ENCODE results near the gene ODAD4.
"Not testable (repeated sequence)": the region's sequence is repeated elsewhere in the genome, so short reads cannot be mapped to it uniquely, and the experiment has no call there.

ODAD4 gene

GRCh38 chr17:42002792-42003301 is 72.4 kb downstream of the ODAD4 start:
- H3K4me1 ChIP-seq (ENCODE audit: control insufficient read depth, insufficient read depth, low read length, unreplicated experiment) = peaks cover 32% of the 10 kb centered on the region
- H3K27me3 ChIP-seq (ENCODE audit: insufficient read depth, low read length) = no peaks in the 10 kb centered on the region
- H3K4me3 ChIP-seq (ENCODE audit: low read depth, low read length) = peak overlapping the region; percentile 15; the same call in 1 of the 2 replicates
- H3K27ac ChIP-seq (ENCODE audit: low read depth, low read length) = peak overlapping the region; percentile 9; the same call in 1 of the 2 replicates
- H3K36me3 ChIP-seq (ENCODE audit: insufficient read depth, low read length) = peaks cover 17% of the 10 kb centered on the region; the same call in 1 of the 2 replicates
- H3K79me2 ChIP-seq (ENCODE audit: control insufficient read depth, insufficient read depth, low read length, unreplicated experiment) = peaks cover 76% of the 10 kb centered on the region
- H2AFZ ChIP-seq (ENCODE audit: low read length, unreplicated experiment) = no peak overlapping the region

DNA sequence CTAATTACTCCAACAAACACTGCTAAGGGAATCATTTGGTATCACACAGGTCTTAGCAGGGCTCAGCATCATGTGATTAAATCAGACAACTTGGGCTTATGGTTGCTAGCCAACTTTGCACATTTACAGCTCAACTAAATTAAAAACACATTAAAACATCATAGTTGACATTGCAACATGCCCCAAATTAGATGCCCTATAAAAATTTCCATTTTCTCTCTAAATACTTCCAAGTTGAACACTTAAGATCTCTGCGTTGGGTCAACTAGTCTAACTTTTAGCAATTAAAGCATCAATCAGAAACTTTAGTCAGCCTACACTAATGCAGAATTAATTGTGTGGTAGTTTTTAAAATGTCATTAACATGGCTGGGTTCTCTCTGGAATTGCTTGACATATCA is 74.7 kb downstream of the ODAD4 start:
- H3K79me2 ChIP-seq (ENCODE audit: control insufficient read depth, insufficient read depth, low read length, unreplicated experiment) = peaks cover 91% of the 10 kb centered on the region
- peaks cover 14% of the 10 kb centered on the region; the same call in 1 of the 2 replicates for H3K36me3 ChIP-seq (ENCODE audit: insufficient read depth, low read length)
- H3K27me3 ChIP-seq (ENCODE audit: insufficient read depth, low read length) = no peaks in the 10 kb centered on the region
- H3K27ac ChIP-seq (ENCODE audit: low read depth, low read length) = no peak overlapping the region
- no peak overlapping the region for H2AFZ ChIP-seq (ENCODE audit: low read length, unreplicated experiment)
- peaks cover 43% of the 10 kb centered on the region for H3K4me1 ChIP-seq (ENCODE audit: control insufficient read depth, insufficient read depth, low read length, unreplicated experiment)
- H3K4me3 ChIP-seq (ENCODE audit: low read depth, low read length) = no peak overlapping the region

DNA sequence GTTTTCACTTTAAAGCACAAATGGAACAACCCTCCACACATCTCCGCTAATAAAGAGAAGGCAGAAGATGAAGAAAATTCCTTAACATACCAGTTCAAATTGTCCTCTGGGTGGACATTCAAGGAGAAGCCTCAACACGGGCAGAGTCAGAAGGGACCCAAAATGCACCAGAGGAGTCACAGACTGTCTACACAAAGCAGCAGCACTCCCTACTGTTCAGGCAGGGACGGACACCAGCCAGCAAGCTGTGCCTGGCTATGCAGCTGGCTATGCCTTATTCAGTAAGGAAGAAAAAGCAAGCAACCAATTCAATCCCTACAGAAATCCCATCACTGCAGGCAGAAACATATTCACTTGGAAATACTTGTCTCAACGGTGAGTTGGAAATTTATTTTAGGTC is 78.8 kb downstream of the ODAD4 start:
- Histone ChIP-seq H3K4me3 (ENCODE audit: low read depth, low read length) (no peak overlapping the region), H3K27ac (ENCODE audit: low read depth, low read length) (no peak overlapping the region; the same call in 1 of the 2 replicates), H3K36me3 (ENCODE audit: insufficient read depth, low read length) (peaks cover 3% of the 10 kb centered on the region; the same call in 1 of the 2 replicates), H3K79me2 (ENCODE audit: control insufficient read depth, insufficient read depth, low read length, unreplicated experiment) (peaks cover 90% of the 10 kb centered on the region), H3K4me1 (ENCODE audit: control insufficient read depth, insufficient read depth, low read length, unreplicated experiment) (peaks cover 44% of the 10 kb centered on the region), H2AFZ (ENCODE audit: low read length, unreplicated experiment) (no peak overlapping the region), H3K27me3 (ENCODE audit: insufficient read depth, low read length) (no peaks in the 10 kb centered on the region)

GRCh38 chr17:42010266-42010680 is 79.9 kb downstream of the ODAD4 start:
- peak overlapping the region; percentile 57 for H3K27ac ChIP-seq (ENCODE audit: low read depth, low read length)

GRCh38 chr17:42010898-42011516 is 80.6 kb downstream of the ODAD4 start:
- peaks cover 3% of the 10 kb centered on the region; the same call in 1 of the 2 replicates for H3K36me3 ChIP-seq (ENCODE audit: insufficient read depth, low read length)
- H3K27me3 ChIP-seq (ENCODE audit: insufficient read depth, low read length) = no peaks in the 10 kb centered on the region
- H3K27ac ChIP-seq (ENCODE audit: low read depth, low read length) = peak overlapping the region; percentile 57
- peak overlapping the region; percentile 49 for H3K4me3 ChIP-seq (ENCODE audit: low read depth, low read length)
- H3K4me1 ChIP-seq (ENCODE audit: control insufficient read depth, insufficient read depth, low read length, unreplicated experiment) = peaks cover 36% of the 10 kb centered on the region
- peaks cover 92% of the 10 kb centered on the region for H3K79me2 ChIP-seq (ENCODE audit: control insufficient read depth, insufficient read depth, low read length, unreplicated experiment)
- no peak overlapping the region for H2AFZ ChIP-seq (ENCODE audit: low read length, unreplicated experiment)

More at GRCh38 chr17:42010266-42010680, 79.9 kb downstream of the ODAD4 start:
- Histone ChIP-seq H3K4me1 (ENCODE audit: control insufficient read depth, insufficient read depth, low read length, unreplicated experiment) (peaks cover 39% of the 10 kb centered on the region), H3K4me3 (ENCODE audit: low read depth, low read length) (peak overlapping the region; percentile 49), H3K79me2 (ENCODE audit: control insufficient read depth, insufficient read depth, low read length, unreplicated experiment) (peaks cover 90% of the 10 kb centered on the region)
- H3K36me3 ChIP-seq (ENCODE audit: insufficient read depth, low read length); H3K27me3 ChIP-seq (ENCODE audit: insufficient read depth, low read length); H2AFZ ChIP-seq (ENCODE audit: low read length, unreplicated experiment): not testable (repeated sequence)

DNA sequence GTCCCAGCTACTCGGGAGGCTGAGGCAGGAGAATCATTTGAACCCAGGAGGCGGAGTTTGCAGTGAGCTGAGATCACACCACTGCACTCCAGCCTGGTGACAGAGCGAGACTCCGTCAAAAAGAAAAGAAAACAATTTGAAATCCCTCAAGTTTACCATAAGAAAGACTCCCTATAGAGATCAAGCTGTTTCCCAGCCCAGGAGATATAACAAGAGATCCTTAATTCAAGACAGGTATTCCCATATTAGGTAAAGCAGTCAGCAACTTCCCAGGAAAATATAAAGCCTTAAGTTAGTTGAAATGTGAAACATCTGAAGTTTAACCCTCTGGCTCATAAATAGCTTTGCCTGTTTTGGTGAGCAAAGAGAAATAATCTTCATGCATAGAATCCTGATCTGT is 81.9 kb downstream of the ODAD4 start:
- H3K79me2 ChIP-seq (ENCODE audit: control insufficient read depth, insufficient read depth, low read length, unreplicated experiment) = peaks cover 92% of the 10 kb centered on the region
- H3K4me3 ChIP-seq (ENCODE audit: low read depth, low read length); H2AFZ ChIP-seq (ENCODE audit: low read length, unreplicated experiment); H3K36me3 ChIP-seq (ENCODE audit: insufficient read depth, low read length); H3K27me3 ChIP-seq (ENCODE audit: insufficient read depth, low read length); H3K27ac ChIP-seq (ENCODE audit: low read depth, low read length): not testable (repeated sequence)
- peaks cover 32% of the 10 kb centered on the region for H3K4me1 ChIP-seq (ENCODE audit: control insufficient read depth, insufficient read depth, low read length, unreplicated experiment)

DNA sequence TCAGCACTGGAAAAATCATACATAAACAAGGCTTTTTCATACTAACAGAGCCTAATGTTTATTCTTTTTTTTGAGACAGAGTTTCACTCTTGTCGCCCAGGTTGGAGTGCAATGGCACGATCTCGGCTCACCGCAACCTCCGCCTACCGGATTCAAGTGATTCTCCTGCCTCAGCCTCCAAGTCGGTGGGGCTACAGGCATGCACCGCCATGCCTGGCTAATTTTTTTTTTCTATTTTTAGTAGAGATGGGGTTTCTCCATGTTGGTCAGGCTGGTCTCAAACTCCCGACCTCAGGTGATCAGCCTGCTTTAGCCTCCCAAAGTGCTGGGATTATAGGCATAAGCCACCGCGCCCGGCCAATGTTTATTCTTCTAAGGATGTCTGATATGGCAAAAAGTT is 83.3 kb downstream of the ODAD4 start:
- Histone ChIP-seq H3K79me2 (ENCODE audit: control insufficient read depth, insufficient read depth, low read length, unreplicated experiment) (peaks cover 81% of the 10 kb centered on the region), H3K4me1 (ENCODE audit: control insufficient read depth, insufficient read depth, low read length, unreplicated experiment) (peaks cover 32% of the 10 kb centered on the region)
- H3K27me3 ChIP-seq (ENCODE audit: insufficient read depth, low read length); H2AFZ ChIP-seq (ENCODE audit: low read length, unreplicated experiment); H3K27ac ChIP-seq (ENCODE audit: low read depth, low read length); H3K4me3 ChIP-seq (ENCODE audit: low read depth, low read length); H3K36me3 ChIP-seq (ENCODE audit: insufficient read depth, low read length): not testable (repeated sequence)

All from ACC112 (cell line).